GM12892 (cell line): Measurements from ENCODE around the gene FBXL17.

Experiments
- POLR2A ChIP-seq: IDR thresholded peaks from 2 replicates; pipeline ENCODE4 v1.6.1; 2011; ENCODE audit warnings: low read depth, low read length, control low read depth
- POLR2AphosphoS5 ChIP-seq: IDR thresholded peaks from 2 replicates; pipeline ENCODE4 v1.6.1; 2011; ENCODE audit warnings: low read depth, low read length, control low read depth

GRCh38 chr5:108238461-108238860 lies 143.4 kb downstream of the FBXL17 start:
- TF ChIP-seq POLR2A: no peak
- TF ChIP-seq POLR2AphosphoS5: no peak
